HepG2 (cell line): Measurements from ENCODE around the gene CGNL1. TPM values are rescaled to one million over a fixed set of nuclear protein-coding genes. Genes with fewer than 3 reads are reported as not detected.

ENCODE experiments used
- ATAC-seq: fragments of 200-7000 bp; cut with Tn5 transposase; 3 replicates; pipeline ENCODE4 v1.9.1; 2020; ENCODE audit warnings: mild to moderate bottlenecking, moderate library complexity
- BruUV-seq: library from RNA; stranded (reverse); fragments of 400-500 nt; replicated peaks from 2 replicates; lab custom pipeline; 2021; lab: Mats Ljungman, UMichigan
- CTCF ChIA-PET: fragments of 300-600 bp; formaldehyde crosslinking; extraction: SDS; loops from one replicate; lab custom pipeline; 2021; ENCODE audit warnings: low total read pairs, inconsistent platforms, low intra/inter-chr PET ratio; lab: Yijun Ruan, JAX
- POLR2A ChIA-PET: fragments of 350-600 bp; sonication (Branson Sonifier 250); formaldehyde crosslinking; loops from one replicate; lab custom pipeline; 2020; ENCODE audit warnings: antibody characterized with exemption, inconsistent platforms; lab: Yijun Ruan, JAX
- DNase-seq: peaks from one replicate; pipeline ENCODE4 v3.0.0-alpha.2; 2015; ENCODE audit warnings: low spot score
- FAIRE-seq: peaks from 3 replicates; lab custom pipeline; 2011; peaks lifted over from hg19 to GRCh38; lab: Jason Lieb, UNC
- H2AFZ ChIP-seq: one replicate; pipeline ENCODE4 v1.6.1; 2011; ENCODE audit warnings: low read length, inconsistent platforms
- H3K27ac ChIP-seq: fragments of 300-600 bp; 3 replicates; pipeline ENCODE4 v1.8.0; 2011; ENCODE audit warnings: mixed run types, mild to moderate bottlenecking, mixed read lengths, low read length, inconsistent platforms; ENCODE audit not compliant: insufficient read depth; ENCODE audit errors: extremely low read length
- H3K27me3 ChIP-seq, 2 experiments: fragments of 200-600 bp in 1 of 2; 2 replicates in 1 of 2; 3 replicates in 1 of 2; pipeline versions ENCODE4 v1.6.0 to v1.8.0; 2011; ENCODE audit warnings: low read length in 2 of 2, mild to moderate bottlenecking in 2 of 2, moderate library complexity in 2 of 2, inconsistent platforms in 1 of 2; ENCODE audit not compliant: insufficient read depth in 2 of 2, control insufficient read depth in 1 of 2
- H3K36me3 ChIP-seq, 2 experiments: fragments of 200-600 bp in 1 of 2; replicated peaks in 1 of 2; 2 replicates in 1 of 2; 3 replicates in 1 of 2; pipeline versions ENCODE4 v1.5.1 to v1.8.0; 2011; ENCODE audit warnings: low read length in 2 of 2, inconsistent platforms in 1 of 2; ENCODE audit not compliant: insufficient read depth in 2 of 2, control insufficient read depth in 1 of 2
- H3K4me1 ChIP-seq: 2 replicates; pipeline ENCODE4 v1.5.1; 2012; ENCODE audit warnings: low read length, inconsistent platforms; ENCODE audit not compliant: insufficient read depth
- H3K4me2 ChIP-seq: 2 replicates; pipeline ENCODE4 v1.6.0; 2011; ENCODE audit warnings: low read depth, low read length, inconsistent platforms
- H3K4me3 ChIP-seq, 3 experiments: fragments of 200-600 bp in 1 of 3; sonication (generic), shearing (Covaris generic) in 1 of 3; replicated peaks in 1 of 3; 2 replicates each; pipeline ENCODE4 v1.5.1; 2011 to 2016; ENCODE audit warnings: low read length in 3 of 3, inconsistent platforms in 2 of 3, low read depth in 2 of 3, mild to moderate bottlenecking in 2 of 3, control low read depth in 1 of 3, mixed read lengths in 1 of 3; ENCODE audit not compliant: insufficient read depth in 1 of 3
- H3K79me2 ChIP-seq: one replicate; pipeline ENCODE4 v1.6.1; 2011; ENCODE audit warnings: low read length, inconsistent platforms; ENCODE audit not compliant: insufficient read depth
- H3K9ac ChIP-seq: 2 replicates; pipeline ENCODE4 v1.6.0; 2011; ENCODE audit warnings: mild to moderate bottlenecking, low read depth, low read length, inconsistent platforms; ENCODE audit not compliant: insufficient read depth
- H3K9me3 ChIP-seq: 2 replicates; pipeline ENCODE4 v1.5.1; 2012; ENCODE audit warnings: mild to moderate bottlenecking, low read length
- H4K20me1 ChIP-seq: 2 replicates; pipeline ENCODE4 v1.6.0; 2011; ENCODE audit warnings: inconsistent platforms, mild to moderate bottlenecking, low read length, moderate library complexity; ENCODE audit not compliant: insufficient read depth
- AFF4 ChIP-seq: sonication (generic); formaldehyde crosslinking; IDR thresholded peaks from 2 replicates; pipeline ENCODE4 v1.4.0; 2020; ENCODE audit warnings: missing genetic modification reagents
- CCDC6 ChIP-seq: sonication (generic); formaldehyde crosslinking; IDR thresholded peaks from 2 replicates; pipeline ENCODE4 v1.8.1; 2022; ENCODE audit warnings: mild to moderate bottlenecking, missing genetic modification reagents, moderate library complexity
- HNRNPUL1 ChIP-seq: fragments of 200-400 bp; formaldehyde crosslinking; IDR thresholded peaks from 2 replicates; pipeline ENCODE4 v1.6.1; 2017; ENCODE audit warnings: low read depth, mild to moderate bottlenecking, low read length, moderate library complexity
- MIER3 ChIP-seq: IDR thresholded peaks from 2 replicates; pipeline ENCODE4 v1.6.1; 2016; ENCODE audit warnings: missing compliant biosample characterization, borderline replicate concordance
- NR3C1 ChIP-seq: sonication (generic); formaldehyde crosslinking; IDR thresholded peaks from 2 replicates; pipeline ENCODE4 v1.4.0; 2020; ENCODE audit warnings: missing genetic modification reagents
- PAX8 ChIP-seq: sonication (generic); formaldehyde crosslinking; IDR thresholded peaks from 2 replicates; pipeline ENCODE4 v1.8.0; 2022; ENCODE audit warnings: mild to moderate bottlenecking, missing genetic modification reagents, borderline replicate concordance
- PHF5A ChIP-seq: IDR thresholded peaks from one replicate; pipeline ENCODE4 v1.6.1; 2018; ENCODE audit warnings: low read depth, missing genetic modification reagents; ENCODE audit not compliant: unreplicated experiment
- RBM39 ChIP-seq: fragments of 200-400 bp; formaldehyde crosslinking; IDR thresholded peaks from one replicate; pipeline ENCODE4 v1.6.1; 2018; ENCODE audit warnings: antibody characterized with exemption, mild to moderate bottlenecking, low read depth, low read length; ENCODE audit not compliant: poor library complexity, severe bottlenecking
- ZFP1 ChIP-seq: IDR thresholded peaks from 2 replicates; pipeline ENCODE4 v1.6.1; 2016
- ZMAT3 ChIP-seq: sonication (generic); formaldehyde crosslinking; conservative IDR thresholded peaks from 2 replicates; pipeline ENCODE4 v1.7.0; 2021; ENCODE audit warnings: missing genetic modification reagents
- ZNF180 ChIP-seq: sonication (generic); formaldehyde crosslinking; IDR thresholded peaks from 2 replicates; pipeline ENCODE4 v1.4.0; 2020; ENCODE audit warnings: low read depth, missing genetic modification reagents, borderline replicate concordance
- ZNF234 ChIP-seq: sonication (generic); formaldehyde crosslinking; conservative IDR thresholded peaks from 2 replicates; pipeline ENCODE4 v1.5.1; 2020; ENCODE audit warnings: mild to moderate bottlenecking, missing genetic modification reagents
- ZNF343 ChIP-seq: sonication (generic); formaldehyde crosslinking; IDR thresholded peaks from 2 replicates; pipeline ENCODE4 v1.4.0; 2020; ENCODE audit warnings: mild to moderate bottlenecking, missing genetic modification reagents
- ZNF547 ChIP-seq: sonication (generic); formaldehyde crosslinking; IDR thresholded peaks from 2 replicates; pipeline ENCODE4 v1.5.1; 2020; ENCODE audit warnings: mild to moderate bottlenecking, missing genetic modification reagents
- ZNF644 ChIP-seq: IDR thresholded peaks from 2 replicates; pipeline ENCODE4 v1.6.1; 2016; ENCODE audit warnings: low read depth
- WGBS: methylation state at CpG from one replicate; pipeline ENCODE4 v1.1.6; 2017; ENCODE audit warnings: low lambda C conversion rate; 5-methylcytosine and 5-hydroxymethylcytosine counted together
- in situ Hi-C: cut with HindIII; loops from 2 replicates; pipeline ENCODE4 v1.10.0; 2017; ENCODE audit warnings: low pct_unique_long_range_greater_than_20kb; ENCODE audit not compliant: extremely low pct_ligation_motif_present
- intact Hi-C: fragments of 100-400 bp; cut with micrococcal nuclease; formaldehyde crosslinking; loops from one replicate; pipeline ENCODE4 v1.10.0; 2022; ENCODE audit not compliant: unreplicated experiment
- polyA plus RNA-seq, 8 experiments: library from polyadenylated mRNA; depleted of rRNA in 3 of 8; stranded (reverse) in 7 of 8; unstranded in 1 of 8; fragments of >200 nt; fragmentation: Illumina TruSeq in 4 of 8; extraction: Trizol in 4 of 8; gene quantifications; 2 replicates each; pipeline versions ENCODE4 v1.2.1 to v1.2.3, GENCODE V29; 2011 to 2016; ENCODE audit warnings: low read depth in 4 of 8, missing spikeins in 1 of 8, mixed read lengths in 1 of 8; ENCODE audit not compliant: insufficient read depth in 1 of 8
- total RNA-seq, 5 experiments: library from RNA; depleted of rRNA; stranded (reverse); fragments of >200 nt; fragmentation: Illumina TruSeq; extraction: Trizol; gene quantifications; 2 replicates each; pipeline ENCODE4 v1.2.3, GENCODE V29; 2016; ENCODE audit warnings: low read depth in 1 of 5
- TF ChIP-seq, protein P1 (sequence below): sonication (generic); formaldehyde crosslinking; IDR thresholded peaks from 2 replicates; pipeline ENCODE4 v1.4.0; 2020; ENCODE audit warnings: mild to moderate bottlenecking, missing genetic modification reagents
- TF ChIP-seq, protein P2 (sequence below): sonication (generic); formaldehyde crosslinking; IDR thresholded peaks from 2 replicates; pipeline ENCODE4 v1.4.0; 2020; ENCODE audit warnings: missing genetic modification reagents, low read depth, mild to moderate bottlenecking, borderline replicate concordance

The CGNL1 gene
- total and polyA plus RNA-seq, 2 of the 13 experiments (the other 11 are each of a cell fraction or from before 2014, with no cell fraction given): 5.6 to 15.6 TPM

GRCh38 chr15:57517030-57517671, 140.8 kb downstream of the CGNL1 start (continued):
- no peak for TF ChIP-seq CCDC6 (CRISPR knock-in tag)
- TF ChIP-seq PHF5A (CRISPR knock-in tag): no peak
- TF ChIP-seq HNRNPUL1: no peak
- TF ChIP-seq, protein P1, sequence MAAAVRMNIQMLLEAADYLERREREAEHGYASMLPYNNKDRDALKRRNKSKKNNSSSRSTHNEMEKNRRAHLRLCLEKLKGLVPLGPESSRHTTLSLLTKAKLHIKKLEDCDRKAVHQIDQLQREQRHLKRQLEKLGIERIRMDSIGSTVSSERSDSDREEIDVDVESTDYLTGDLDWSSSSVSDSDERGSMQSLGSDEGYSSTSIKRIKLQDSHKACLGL (CRISPR knock-in tag): no peak
- TF ChIP-seq ZNF343: no peak
- TF ChIP-seq NR3C1 (CRISPR knock-in tag): no peak

- no TSS peak for BruUV-seq
- H4K20me1 ChIP-seq: no peaks in the 10 kb centered on the region
- peaks cover 20 to 25% of the 10 kb centered on the region in 2 experiments; a peak in 4 of 5 replicates for H3K36me3 ChIP-seq
- no peak for TF ChIP-seq ZNF234 (CRISPR knock-in tag)
- no peak for TF ChIP-seq MIER3 (CRISPR knock-in tag)
- no peak for TF ChIP-seq RBM39
- TF ChIP-seq ZFP1 (CRISPR knock-in tag): no peak
- TF ChIP-seq ZNF180 (CRISPR knock-in tag): no peak
- TF ChIP-seq ZNF644: no peak
- no peak for TF ChIP-seq ZMAT3
- no peak for TF ChIP-seq ZNF547
- TF ChIP-seq AFF4 (CRISPR knock-in tag): no peak
- TF ChIP-seq, protein P2, sequence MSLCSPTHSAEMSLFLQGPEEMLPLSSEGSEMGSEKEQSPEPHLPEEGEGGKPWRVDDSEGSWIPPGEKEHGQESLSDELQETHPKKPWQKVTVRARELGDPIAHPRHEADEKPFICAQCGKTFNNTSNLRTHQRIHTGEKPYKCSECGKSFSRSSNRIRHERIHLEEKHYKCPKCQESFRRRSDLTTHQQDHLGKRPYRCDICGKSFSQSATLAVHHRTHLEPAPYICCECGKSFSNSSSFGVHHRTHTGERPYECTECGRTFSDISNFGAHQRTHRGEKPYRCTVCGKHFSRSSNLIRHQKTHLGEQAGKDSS (CRISPR knock-in tag): no peak
- TF ChIP-seq PAX8 (CRISPR knock-in tag): no peak
- H3K9me3 ChIP-seq: no peaks in the 10 kb centered on the region
- H3K4me2 ChIP-seq: no peak overlapping the region
- in situ Hi-C loops (no loop called here), intact Hi-C loops (no loop called here)
- no peak overlapping the region for H2AFZ ChIP-seq
- FAIRE-seq (no peak), ATAC-seq (no peak), DNase-seq (no peak)
- H3K27me3 ChIP-seq: no peaks in the 10 kb centered on the region
- no peaks in the 10 kb centered on the region for H3K79me2 ChIP-seq
- WGBS: 97% methylated on average over 13 of the region's 13 CpGs
- H3K4me1 ChIP-seq: no peaks in the 10 kb centered on the region
- CTCF ChIA-PET: no interaction called here
- H3K4me3 ChIP-seq: no peak overlapping the region
- no peak overlapping the region for H3K9ac ChIP-seq
- H3K27ac ChIP-seq: no peak overlapping the region
- POLR2A ChIA-PET: no interaction called here
These were observed 142.6 kb downstream of the CGNL1 start for GRCh38 chr15:57518779-57519405.
